Cardiac septum (tissue), 1 donor: ENCODE measurements around the gene VIPR2. TPM values are rescaled to one million over a fixed set of nuclear protein-coding genes. Genes with fewer than 3 reads are reported as not detected.
"Not testable (repeated sequence)": the region's sequence is repeated elsewhere in the genome, so short reads cannot be mapped to it uniquely, and the experiment has no call there.

ENCODE experiments used
- DNase-seq: peaks from one replicate; pipeline ENCODE4 v3.0.0-alpha.2; 2020; ENCODE audit warnings: low spot score
- intact Hi-C: fragments of 100-400 bp; cut with DNase I; formaldehyde crosslinking; loops from one replicate; pipeline ENCODE4 v1.14.0; 2022
- total RNA-seq: library from RNA; stranded (reverse); fragmentation: NEBNext Ultra II Directional; extraction: Animal tissue kit (Norgen Biotek cat#: 25700); gene quantifications from one replicate; pipeline ENCODE4 v1.2.1, GENCODE V29; 2021
- donor health status: DM: no; HTN: no; CAD: no.

The VIPR2 gene
- total RNA-seq, 1 donor from 2014 or later: 23.2 TPM

DNA sequence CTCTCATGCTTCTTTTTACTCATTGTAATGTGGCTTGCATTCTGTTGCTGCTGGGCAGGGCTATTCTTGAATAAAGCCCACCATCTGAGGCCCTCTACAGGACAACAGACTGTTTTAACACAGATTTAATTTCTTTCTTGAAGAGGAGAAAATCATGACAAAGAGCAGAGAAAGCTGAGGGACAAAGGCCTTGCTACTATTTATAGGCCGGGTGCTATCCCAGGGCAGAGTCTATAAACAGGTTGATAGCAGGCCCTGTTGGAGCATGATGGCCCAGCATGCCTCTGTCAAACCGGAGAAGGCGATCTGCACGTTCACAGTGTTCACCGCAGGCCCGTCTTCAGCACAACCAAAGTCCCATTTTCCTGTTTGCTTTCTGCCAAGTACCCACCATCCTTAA, 3.0 kb downstream of the VIPR2 start:
- DNase-seq: no peak
- intact Hi-C loops: loop anchor here (5.0 kb wide), 2 partner anchors 44 to 129 kb away; no protein-coding TSS in a partner anchor

DNA sequence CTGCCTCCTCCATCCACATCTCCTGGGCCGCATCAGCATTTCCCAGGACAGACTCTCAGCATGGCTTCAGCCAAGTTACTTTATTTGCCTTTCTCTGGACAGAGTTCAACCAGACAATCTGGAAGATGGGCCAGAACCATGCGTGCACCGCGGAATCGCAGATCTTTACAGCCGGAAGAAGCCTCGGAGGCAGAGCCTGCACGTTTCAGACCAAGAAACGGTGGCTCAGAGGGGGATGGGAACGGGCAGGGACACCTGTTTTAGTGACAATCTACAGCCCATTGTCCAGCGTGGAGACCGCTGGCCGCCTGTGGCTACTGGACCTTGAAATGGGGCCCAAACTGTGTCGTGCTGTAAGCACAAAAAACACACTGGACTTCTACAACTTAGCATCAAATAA, 3.5 kb downstream of the VIPR2 start:
- DNase-seq: no peak
- intact Hi-C loops: loop anchor here (5.0 kb wide), 2 partner anchors 44 to 129 kb away; no protein-coding TSS in a partner anchor

- no peak for DNase-seq
- intact Hi-C loops: loop anchor here (5.0 kb wide), 2 partner anchors 43 to 128 kb away; no protein-coding TSS in a partner anchor
These were observed 4.3 kb downstream of the VIPR2 start for GRCh38 chr7:159140170-159140910.

GRCh38 chr7:159139639-159140038, 5.0 kb downstream of the VIPR2 start:
- intact Hi-C loops: loop anchor here (5.0 kb wide), 2 partner anchors 42 to 127 kb away; no protein-coding TSS in a partner anchor
- DNase-seq: no peak

GRCh38 chr7:159139202-159139601, 5.5 kb downstream of the VIPR2 start:
- intact Hi-C loops: no loop called here
- DNase-seq: peak; percentile 59

DNA sequence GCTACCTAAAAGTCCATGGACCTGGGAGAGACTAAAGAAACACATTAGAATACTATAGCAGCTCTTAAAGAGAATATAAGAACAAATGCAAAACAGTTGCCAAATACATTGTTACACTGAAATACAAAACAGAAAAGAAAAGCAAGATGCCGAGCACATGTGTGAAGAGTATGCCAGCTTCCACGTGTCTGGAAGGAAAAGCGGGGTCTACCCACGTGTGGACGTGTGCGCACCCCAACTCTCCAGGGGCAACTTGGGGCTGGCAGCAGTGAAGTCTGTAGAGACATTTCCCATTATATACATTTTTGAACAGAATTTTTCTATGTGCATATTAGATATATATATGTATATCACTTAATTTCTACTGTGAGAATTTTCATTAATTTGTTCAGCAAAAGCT, 6.2 kb downstream of the VIPR2 start:
- intact Hi-C loops: no loop called here
- DNase-seq: no peak

GRCh38 chr7:159137906-159138305, 6.8 kb downstream of the VIPR2 start:
- DNase-seq: peak; percentile 39
- intact Hi-C loops: no loop called here

GRCh38 chr7:159136846-159137245, 7.8 kb downstream of the VIPR2 start:
- intact Hi-C loops: no loop called here
- peak; percentile 50 for DNase-seq

DNA sequence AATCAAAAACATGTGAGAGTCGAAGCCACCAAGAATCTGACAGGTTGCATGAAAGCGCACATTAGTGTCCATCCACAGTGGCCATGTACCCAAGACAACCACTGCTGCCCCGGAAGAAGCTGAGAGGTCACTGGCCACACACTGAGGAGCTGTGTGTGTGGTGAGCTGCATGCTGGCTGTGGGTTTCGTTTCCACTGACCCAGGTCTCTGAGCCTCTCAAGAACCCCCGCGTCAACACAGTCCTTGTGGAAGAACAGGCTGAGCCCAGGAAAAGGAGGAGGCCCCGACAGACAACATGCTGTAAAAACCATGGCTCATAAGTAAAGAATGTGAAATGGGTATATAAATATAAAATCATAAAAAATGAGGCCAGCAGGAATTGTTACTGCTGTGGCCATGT, 8.2 kb downstream of the VIPR2 start:
- peak; percentile 55 for DNase-seq
- intact Hi-C loops: no loop called here

- intact Hi-C loops: no loop called here
- DNase-seq: no peak
These were observed 8.7 kb downstream of the VIPR2 start for GRCh38 chr7:159136013-159136412.

- DNase-seq, intact Hi-C loops: not testable (repeated sequence)
These were observed 11.8 kb downstream of the VIPR2 start for GRCh38 chr7:159132670-159133443.

DNA sequence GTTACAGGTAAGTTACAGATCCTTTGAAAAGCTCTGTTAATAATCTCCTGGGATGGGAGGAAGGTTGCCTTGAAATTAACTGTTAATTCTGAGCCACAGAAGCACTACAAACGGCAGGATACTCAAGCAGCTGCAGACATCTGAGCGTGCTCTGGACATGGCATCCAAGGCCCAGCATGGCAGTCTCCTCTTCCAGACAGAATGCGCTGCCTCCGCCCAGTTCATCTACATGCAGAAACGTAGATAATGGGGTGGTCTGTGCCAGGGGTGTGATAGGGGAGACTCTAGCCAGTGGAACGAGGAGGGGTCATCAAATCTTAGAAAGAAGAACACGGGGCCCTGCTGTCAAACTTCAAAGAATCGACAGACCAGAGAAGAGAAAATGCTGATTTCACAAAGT, 13.8 kb downstream of the VIPR2 start:
- intact Hi-C loops: no loop called here
- DNase-seq: no peak

DNA sequence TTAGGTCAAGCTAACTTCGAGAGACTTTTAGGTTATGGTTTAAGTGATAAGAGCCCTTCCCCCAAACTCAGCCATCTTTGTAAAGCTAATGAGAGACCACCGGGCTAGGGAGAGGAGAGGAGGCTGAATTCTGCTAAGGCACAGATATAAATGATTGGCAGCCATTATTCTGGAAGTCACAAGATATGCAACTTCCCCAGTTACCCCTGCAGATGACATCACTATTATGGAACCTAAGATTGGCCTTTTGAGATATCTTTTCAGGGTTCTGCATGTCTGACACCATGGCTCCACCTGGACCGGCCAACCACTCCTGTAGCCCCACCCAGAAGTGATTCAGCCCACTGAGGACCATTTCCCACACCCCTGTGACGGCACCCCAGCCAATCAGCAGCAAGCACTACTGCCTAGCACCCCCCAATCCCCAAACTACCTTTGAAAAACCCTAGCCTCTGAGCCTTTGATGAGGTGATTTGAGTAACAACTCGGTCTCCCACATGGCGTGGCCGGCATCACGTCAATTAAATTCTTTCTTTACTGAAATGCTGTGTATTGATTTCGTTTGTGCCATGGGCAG, 14.4 kb downstream of the VIPR2 start:
- DNase-seq: no peak
- intact Hi-C loops: no loop called here

DNA sequence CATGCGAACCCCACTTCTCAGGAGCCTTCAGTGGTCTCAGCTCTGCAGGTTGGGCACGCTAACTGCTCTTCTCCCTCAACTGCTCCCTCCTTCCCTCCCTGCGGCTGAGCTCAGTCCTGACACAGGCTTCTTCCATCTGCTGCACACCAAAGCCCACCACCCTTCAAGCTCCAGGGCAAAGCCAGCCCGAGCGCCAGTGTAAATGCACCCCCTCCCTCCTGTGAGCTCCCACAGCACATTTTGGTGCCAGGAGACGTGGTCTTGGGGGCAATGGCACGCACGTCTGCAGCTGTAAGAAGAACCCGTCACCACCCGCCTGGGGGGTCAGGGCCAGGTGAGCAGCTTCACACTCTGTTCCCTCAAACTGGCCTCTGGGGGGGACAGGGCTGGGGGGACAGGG, 15.9 kb downstream of the VIPR2 start:
- intact Hi-C loops: no loop called here
- DNase-seq: peak; percentile 56

GRCh38 chr7:159127691-159128642, 16.7 kb downstream of the VIPR2 start:
- intact Hi-C loops: no loop called here

DNA sequence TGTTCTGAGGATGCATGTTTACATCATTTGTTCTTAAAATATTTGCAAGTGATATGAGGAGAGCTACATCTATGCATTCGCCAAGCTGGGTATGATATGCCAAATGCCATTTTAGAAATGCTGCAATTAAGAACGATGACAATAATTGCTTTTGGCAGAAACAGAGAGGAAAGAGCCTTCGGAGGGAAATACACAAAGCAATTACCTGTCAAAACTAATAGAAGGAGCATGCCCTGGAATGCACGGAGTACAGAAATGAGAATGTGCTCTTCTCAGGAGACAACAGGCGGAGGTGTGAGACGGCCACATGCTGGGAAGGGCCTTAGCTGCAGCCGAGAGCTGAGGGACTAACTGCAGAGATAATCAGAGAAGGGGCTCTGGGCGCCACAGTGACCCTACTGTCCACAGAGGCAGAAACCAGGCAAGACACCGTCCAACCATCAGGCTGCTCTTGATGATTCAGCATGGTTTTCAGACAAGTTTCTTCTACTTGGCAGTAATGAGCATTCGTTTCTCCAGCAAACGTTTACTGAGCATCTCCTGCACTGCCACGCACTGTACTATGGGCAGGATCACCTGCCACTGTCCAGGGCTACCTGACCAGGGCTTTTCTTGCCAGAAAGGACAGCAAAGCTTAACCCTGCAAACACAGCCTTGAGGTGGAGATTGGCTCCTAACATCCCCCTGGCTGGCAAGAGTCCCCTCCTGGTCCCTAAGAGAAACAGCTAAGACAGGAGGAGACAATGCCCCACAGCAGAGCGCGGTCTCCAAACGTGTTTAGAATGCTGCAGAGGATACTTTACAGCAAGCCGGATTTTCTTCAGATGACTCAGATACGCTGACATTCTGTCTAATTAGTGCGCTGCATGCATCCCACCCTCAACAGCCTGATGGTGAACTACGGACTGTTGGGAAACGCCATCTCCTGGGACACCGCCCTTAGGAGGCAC, 18.1 kb downstream of the VIPR2 start:
- peak; percentile 24 for DNase-seq
- intact Hi-C loops: no loop called here

More at GRCh38 chr7:159127691-159128642, 16.7 kb downstream of the VIPR2 start:
- DNase-seq: peak; percentile 53

GRCh38 chr7:159125955-159126270, 18.8 kb downstream of the VIPR2 start:
- no peak for DNase-seq
- intact Hi-C loops: no loop called here
